ENCODE results near the gene C1orf210. TPM values are rescaled to one million over a fixed set of nuclear protein-coding genes. Genes with fewer than 3 reads are reported as not detected.

The C1orf210 gene
- total and polyA plus RNA-seq, 2 of the 4 experiments (the other 2 are of a cell fraction): not detected

DNA sequence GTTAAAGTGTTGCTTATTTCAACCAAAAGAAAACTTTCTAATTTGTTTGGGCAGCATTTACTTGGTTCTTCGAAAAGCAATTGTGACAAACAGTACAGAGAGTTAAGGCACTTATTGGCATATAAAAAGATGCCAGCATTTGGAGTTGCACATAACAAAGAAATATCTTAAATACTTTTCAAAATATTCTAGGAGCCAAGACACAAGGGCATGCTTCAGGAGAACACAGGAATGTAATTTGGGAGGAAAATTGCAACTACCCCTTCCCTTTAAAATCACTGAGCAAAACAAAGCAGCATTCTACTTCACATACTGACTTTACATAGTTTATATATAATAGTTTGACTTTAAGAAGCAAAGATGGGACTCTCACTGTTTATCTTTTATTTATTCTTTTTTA, 10.8 kb upstream of the C1orf210 start:
- CTCF ChIA-PET: no interaction called here
- H2AK9ac ChIP-seq (replicated peaks; ENCODE audit: low read depth, low read length, poor library complexity): no peak overlapping the region
- H3K4me1 ChIP-seq (ENCODE audit: control insufficient read depth, insufficient read depth, low read length): peaks cover 10% of the 10 kb centered on the region
- no peak overlapping the region for H3K56ac ChIP-seq (ENCODE audit: extremely low read depth, insufficient read depth, low read length)
- no TSS peak for BruUV-seq (replicated peaks)
- H3K4ac ChIP-seq (ENCODE audit: low read depth, low read length): no peak overlapping the region
- ATAC-seq (ENCODE audit: low read depth): peak; percentile 21
- H2BK15ac ChIP-seq (ENCODE audit: low read depth, low read length): no peak overlapping the region
- H3K9me1 ChIP-seq (ENCODE audit: insufficient read depth, low read length): peaks cover 3% of the 10 kb centered on the region; the same call in 1 of the 2 replicates
- no peak overlapping the region for H3K14ac ChIP-seq (replicated peaks; ENCODE audit: low read depth, low read length)
- no peak overlapping the region for H3K4me3 ChIP-seq (ENCODE audit: insufficient read depth, low read depth, low read length)
- H3K27ac ChIP-seq (ENCODE audit: insufficient read depth, low read length): no peak overlapping the region
- dilution Hi-C loops (cut with HindIII; ENCODE audit: low sequenced_read_pairs, unreplicated experiment): no loop called here
- H3K36me3 ChIP-seq (ENCODE audit: control insufficient read depth, insufficient read depth, low read length): no peaks in the 10 kb centered on the region
- H2BK120ac ChIP-seq (ENCODE audit: low read depth, low read length): no peak overlapping the region
- DNase-seq: no peak
- no peaks in the 10 kb centered on the region for H3K79me1 ChIP-seq (ENCODE audit: low read depth in 1 of 2, low read length in 2 of 2)
- H2BK5ac ChIP-seq (ENCODE audit: low read depth, low read length, poor library complexity, severe bottlenecking): no peak overlapping the region
- no CpG with 5 or more reads among the region's 1 CpG for WGBS, 2 experiments (ENCODE audit: extremely low coverage in 2 of 2, insufficient read length in 1 of 2)
- no peak overlapping the region for H3K23ac ChIP-seq (ENCODE audit: low read depth, low read length)
- H4K8ac ChIP-seq (ENCODE audit: low read depth in 2 of 2, low read length in 2 of 2): no peak overlapping the region
- H2AK5ac ChIP-seq (ENCODE audit: low read depth, low read length): no peak overlapping the region
- no peak overlapping the region for H3K18ac ChIP-seq (ENCODE audit: low read depth, low read length)
- no peak overlapping the region for H3K9ac ChIP-seq (ENCODE audit: low read depth, low read length)
- in situ Hi-C loops (cut with MboI; ENCODE audit: low sequenced_read_pairs): no loop called here
- H4K20me1 ChIP-seq (ENCODE audit: insufficient read depth, low read length): no peaks in the 10 kb centered on the region
- no peak overlapping the region for H4K91ac ChIP-seq (ENCODE audit: insufficient read depth, low read depth, low read length)
- H3K9me3 ChIP-seq (ENCODE audit: control insufficient read depth, insufficient read depth, low read length): no peaks in the 10 kb centered on the region
- no peaks in the 10 kb centered on the region for H3K27me3 ChIP-seq (ENCODE audit: control insufficient read depth, insufficient read depth, low read length)
- no peak overlapping the region for H2AFZ ChIP-seq (replicated peaks; ENCODE audit: low read length, poor library complexity)
- intact Hi-C loops (cut with micrococcal nuclease): no loop called here
- TF ChIP-seq, protein P1, sequence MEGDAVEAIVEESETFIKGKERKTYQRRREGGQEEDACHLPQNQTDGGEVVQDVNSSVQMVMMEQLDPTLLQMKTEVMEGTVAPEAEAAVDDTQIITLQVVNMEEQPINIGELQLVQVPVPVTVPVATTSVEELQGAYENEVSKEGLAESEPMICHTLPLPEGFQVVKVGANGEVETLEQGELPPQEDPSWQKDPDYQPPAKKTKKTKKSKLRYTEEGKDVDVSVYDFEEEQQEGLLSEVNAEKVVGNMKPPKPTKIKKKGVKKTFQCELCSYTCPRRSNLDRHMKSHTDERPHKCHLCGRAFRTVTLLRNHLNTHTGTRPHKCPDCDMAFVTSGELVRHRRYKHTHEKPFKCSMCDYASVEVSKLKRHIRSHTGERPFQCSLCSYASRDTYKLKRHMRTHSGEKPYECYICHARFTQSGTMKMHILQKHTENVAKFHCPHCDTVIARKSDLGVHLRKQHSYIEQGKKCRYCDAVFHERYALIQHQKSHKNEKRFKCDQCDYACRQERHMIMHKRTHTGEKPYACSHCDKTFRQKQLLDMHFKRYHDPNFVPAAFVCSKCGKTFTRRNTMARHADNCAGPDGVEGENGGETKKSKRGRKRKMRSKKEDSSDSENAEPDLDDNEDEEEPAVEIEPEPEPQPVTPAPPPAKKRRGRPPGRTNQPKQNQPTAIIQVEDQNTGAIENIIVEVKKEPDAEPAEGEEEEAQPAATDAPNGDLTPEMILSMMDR (conservative IDR thresholded peaks at IDR 0.05; ENCODE audit: low read depth, low read length): no peak
- TF ChIP-seq BHLHE40 (IDR thresholded peaks at IDR 0.05; ENCODE audit: low read depth, low read length) (no peak), CEBPB (IDR thresholded peaks at IDR 0.05; ENCODE audit: low read depth, low read length) (no peak), POLR2A (IDR thresholded peaks at IDR 0.05; ENCODE audit: low read depth, low read length) (no peak), MAFK (IDR thresholded peaks at IDR 0.05; ENCODE audit: low read depth, low read length) (no peak), NFE2L2 (IDR thresholded peaks at IDR 0.05; ENCODE audit: low read depth, low read length) (no peak), RCOR1 (IDR thresholded peaks at IDR 0.05; ENCODE audit: insufficient replicate concordance, low read length) (no peak)
- TF ChIP-seq, protein P2, sequence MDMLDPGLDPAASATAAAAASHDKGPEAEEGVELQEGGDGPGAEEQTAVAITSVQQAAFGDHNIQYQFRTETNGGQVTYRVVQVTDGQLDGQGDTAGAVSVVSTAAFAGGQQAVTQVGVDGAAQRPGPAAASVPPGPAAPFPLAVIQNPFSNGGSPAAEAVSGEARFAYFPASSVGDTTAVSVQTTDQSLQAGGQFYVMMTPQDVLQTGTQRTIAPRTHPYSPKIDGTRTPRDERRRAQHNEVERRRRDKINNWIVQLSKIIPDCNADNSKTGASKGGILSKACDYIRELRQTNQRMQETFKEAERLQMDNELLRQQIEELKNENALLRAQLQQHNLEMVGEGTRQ (IDR thresholded peaks at IDR 0.05; ENCODE audit: low read depth, low read length): no peak
- no peak overlapping the region for H2BK20ac ChIP-seq (ENCODE audit: low read depth, low read length)
- POLR2A ChIA-PET (ENCODE audit: unreplicated experiment): no interaction called here
- H3K4me2 ChIP-seq (ENCODE audit: low read depth, low read length): no peak overlapping the region
- no peak overlapping the region for H4K5ac ChIP-seq (ENCODE audit: low read depth, low read length)
